G401.6 (cell line): ENCODE data around the gene CDK6.

ENCODE experiments used
- FAIRE-seq: peaks from 2 replicates; lab custom pipeline; 2012; peaks lifted over from hg19 to GRCh38; lab: Jason Lieb, UNC

The CDK6 gene

DNA sequence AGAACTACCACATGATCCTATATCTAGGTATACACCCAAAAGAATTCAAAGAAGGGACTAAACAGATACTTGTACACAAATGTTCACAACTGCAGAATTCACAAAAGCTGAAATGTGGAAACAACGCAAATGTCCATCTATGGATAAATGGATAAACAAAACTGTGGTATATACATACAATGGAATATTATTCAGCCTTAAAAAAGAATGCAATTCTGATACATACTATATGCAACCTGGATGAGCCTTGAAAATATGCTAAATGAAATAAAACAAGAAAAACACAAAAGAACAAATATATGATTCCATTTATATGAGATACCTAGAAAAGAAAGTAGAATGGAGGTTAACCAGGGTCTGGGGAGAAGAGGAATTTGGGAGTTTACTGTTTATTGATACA, 253.4 kb downstream of the CDK6 start:
- no peak for FAIRE-seq

DNA sequence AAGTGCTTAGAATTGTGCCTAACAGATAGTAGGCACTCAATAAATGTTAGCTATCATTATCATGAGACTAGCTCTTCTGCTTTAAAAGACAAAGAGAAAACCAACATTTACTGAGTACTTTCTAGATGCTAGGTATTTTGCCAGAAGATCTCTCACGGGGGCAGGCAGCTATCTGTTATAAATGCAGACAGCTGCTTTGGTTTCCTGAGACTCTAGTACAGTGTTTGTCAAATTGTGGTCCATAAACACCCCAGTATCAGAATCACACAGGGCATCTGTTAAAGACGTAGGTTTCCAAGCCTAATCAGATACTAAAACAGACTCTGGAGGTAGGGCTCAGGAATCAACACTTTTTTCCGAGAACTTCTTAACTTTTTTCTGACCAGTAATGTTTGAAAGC, 260.1 kb downstream of the CDK6 start:
- FAIRE-seq: no peak

DNA sequence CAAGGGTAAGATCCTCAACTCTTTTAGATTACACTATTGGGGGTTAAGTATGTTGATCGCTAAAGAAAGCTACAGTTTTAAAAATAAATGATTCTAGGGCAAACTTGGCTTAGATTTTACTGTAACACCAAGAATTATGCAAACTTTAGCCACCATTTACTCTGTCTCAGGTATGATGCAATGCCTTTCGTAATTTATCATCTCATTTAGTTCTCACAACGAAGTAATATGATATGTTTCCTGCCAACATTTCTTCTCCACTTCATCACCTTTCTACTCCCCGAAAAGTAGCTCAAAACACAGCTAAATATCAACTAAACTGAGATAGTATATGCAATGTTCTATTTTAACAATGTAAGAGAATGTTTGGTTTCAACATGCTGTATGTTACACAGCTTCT, 267.2 kb downstream of the CDK6 start:
- no peak for FAIRE-seq

DNA sequence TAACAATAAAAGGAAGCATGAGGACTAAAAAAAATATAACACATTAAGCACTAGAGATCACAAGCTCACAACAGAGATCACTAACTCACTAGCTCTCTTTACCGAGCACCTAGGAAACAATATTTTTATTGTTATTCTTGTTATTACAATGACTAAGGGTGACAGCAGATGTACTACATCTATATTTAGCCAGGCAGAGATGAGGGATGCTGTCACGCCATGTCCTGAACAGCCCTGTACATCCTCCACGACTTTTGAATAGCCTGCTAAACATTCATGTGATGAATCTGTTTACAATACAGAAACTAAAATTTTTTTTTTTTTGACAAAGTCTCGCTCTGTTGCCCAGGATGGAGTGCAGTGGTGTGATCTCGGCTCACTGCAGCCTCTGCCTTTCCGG, 268.9 kb downstream of the CDK6 start:
- no peak for FAIRE-seq

DNA sequence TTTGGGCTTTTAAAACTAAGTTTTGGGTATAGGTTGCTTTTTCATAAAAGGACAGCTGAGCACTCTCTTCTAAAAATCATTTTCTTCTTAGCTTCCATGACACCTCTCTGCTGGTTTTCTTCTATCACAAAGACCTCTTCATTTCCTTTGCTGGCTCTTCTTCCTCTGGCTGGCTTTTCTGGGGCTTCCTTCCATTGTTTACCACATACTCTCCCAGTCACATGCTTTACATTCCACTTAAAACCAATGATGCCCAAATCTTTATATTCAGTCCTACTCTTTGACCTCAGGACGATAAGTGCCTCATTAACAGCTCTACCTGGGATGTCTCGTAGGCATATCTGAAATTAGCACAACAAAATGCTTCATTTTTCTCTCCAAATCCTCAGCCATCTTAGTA, 273.0 kb downstream of the CDK6 start:
- FAIRE-seq: no peak

DNA sequence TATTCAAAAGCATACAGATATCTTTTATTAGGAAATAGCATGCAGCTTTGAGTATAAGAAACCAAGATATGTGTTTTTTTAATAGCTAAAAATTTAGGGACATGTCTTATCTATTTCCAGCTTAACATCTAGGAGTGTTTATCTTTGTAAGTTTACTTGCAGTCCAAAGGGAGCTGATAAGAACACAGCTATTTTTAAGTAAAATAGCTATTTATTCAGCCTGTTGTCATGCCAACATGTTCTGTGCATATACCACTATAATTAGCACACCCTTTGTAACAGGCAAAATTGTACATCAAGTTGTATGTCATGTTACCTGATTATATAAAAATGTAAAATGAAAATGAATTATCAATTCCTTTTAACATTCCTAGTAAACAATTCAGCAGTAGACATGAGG, 275.8 kb downstream of the CDK6 start:
- no peak for FAIRE-seq

DNA sequence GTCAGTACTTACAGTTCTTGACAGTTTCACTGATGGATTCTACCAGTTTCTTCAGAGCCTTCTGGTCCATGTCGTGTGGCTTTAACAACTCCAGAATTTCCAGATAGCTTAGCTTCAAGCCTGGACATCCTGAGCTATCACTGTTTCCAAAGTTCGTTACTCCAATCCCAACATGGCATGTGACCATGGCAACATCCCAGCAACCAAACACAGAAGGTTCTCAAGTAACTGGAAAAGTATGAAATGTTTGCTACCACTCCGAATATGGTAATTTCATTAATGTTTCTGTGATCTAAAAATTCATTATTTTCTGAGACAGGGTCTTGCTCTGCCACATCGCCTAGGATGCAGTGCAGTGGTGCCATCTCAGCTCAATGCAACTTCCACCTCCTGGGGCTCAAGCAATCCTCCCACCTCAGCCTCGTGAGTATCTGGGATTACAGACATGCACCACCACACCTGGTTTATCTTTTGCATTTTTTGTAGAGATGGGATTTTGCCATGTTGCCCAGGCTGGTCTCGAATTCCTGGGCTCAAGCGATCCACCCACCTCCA, 278.5 kb downstream of the CDK6 start:
- no peak for FAIRE-seq

DNA sequence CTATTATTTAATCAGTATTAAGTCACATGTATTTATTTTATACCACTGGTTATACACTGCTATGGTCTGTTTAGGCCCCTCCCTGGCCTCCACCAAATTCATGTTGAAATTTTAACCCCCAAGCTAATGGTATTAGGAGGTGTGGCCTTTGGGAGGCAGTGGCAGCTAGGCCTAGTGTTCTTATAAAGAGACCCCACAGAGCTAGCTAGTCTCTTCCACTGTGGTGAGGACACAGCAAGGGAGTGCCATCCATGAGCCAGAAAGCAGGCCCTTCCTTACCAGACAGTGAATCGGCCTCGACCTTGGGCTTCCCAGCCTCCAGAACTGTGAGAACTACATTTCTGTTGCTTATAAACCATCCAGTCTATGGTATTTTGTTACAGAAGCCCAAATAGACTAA, 279.1 kb downstream of the CDK6 start:
- no peak for FAIRE-seq
